ENCODE data around the gene MND1. TPM values are rescaled to one million over a fixed set of nuclear protein-coding genes. Genes with fewer than 3 reads are reported as not detected.

MND1 gene
- total RNA-seq, 1 donor from 2014 or later, result 74.6 TPM

- DNase-seq (ENCODE audit: low spot score), result no peak
- H3K27me3 ChIP-seq, result no peaks in the 10 kb centered on the region
- Mint-ChIP-seq H3K27ac (no peak overlapping the region), H3K4me1 (no peaks in the 10 kb centered on the region), H3K4me3 (no peak overlapping the region), H3K9me3 (no peaks in the 10 kb centered on the region), H3K36me3 (peaks cover 6% of the 10 kb centered on the region), H3K27me3 (ENCODE audit: insufficient read depth, low read depth) (no peaks in the 10 kb centered on the region)
- H3K4me3 ChIP-seq, result no peak overlapping the region
- H2AFZ ChIP-seq (replicated peaks), result no peak overlapping the region
- no peak overlapping the region for H3K27ac ChIP-seq
- no peaks in the 10 kb centered on the region for H4K20me1 ChIP-seq (ENCODE audit: low read depth)
- TF ChIP-seq EZH2 (IDR thresholded peaks at IDR 0.05) (no peak), EZH2phosphoT487 (IDR thresholded peaks at IDR 0.05) (no peak), CTCF (IDR thresholded peaks at IDR 0.05) (no peak)
- H3K4me2 ChIP-seq, result no peak overlapping the region
- H3K79me2 ChIP-seq (ENCODE audit: low read depth), result no peaks in the 10 kb centered on the region
- no peaks in the 10 kb centered on the region for H3K36me3 ChIP-seq
- H3F3A ChIP-seq (ENCODE audit: low read depth), result no peaks in the 10 kb centered on the region
- no peaks in the 10 kb centered on the region for H3K4me1 ChIP-seq
- no peak overlapping the region for H3K9ac ChIP-seq
- H3K9me3 ChIP-seq (ENCODE audit: low read depth), result no peaks in the 10 kb centered on the region
Observed at GRCh38 chr4:153399358-153399757, 54.9 kb downstream of the MND1 start.

GRCh38 chr4:153401501-153401900 is 57.0 kb downstream of the MND1 start:
- DNase-seq (ENCODE audit: low spot score), result no peak
- Histone ChIP-seq H3K4me3 (no peak overlapping the region), H3K36me3 (no peaks in the 10 kb centered on the region), H3F3A (ENCODE audit: low read depth) (no peaks in the 10 kb centered on the region), H3K79me2 (ENCODE audit: low read depth) (no peaks in the 10 kb centered on the region), H3K4me2 (no peak overlapping the region), H3K27me3 (no peaks in the 10 kb centered on the region), H3K9me3 (ENCODE audit: low read depth) (no peaks in the 10 kb centered on the region), H3K9ac (no peak overlapping the region), H4K20me1 (ENCODE audit: low read depth) (no peaks in the 10 kb centered on the region), H3K27ac (no peak overlapping the region), H3K4me1 (no peaks in the 10 kb centered on the region), H2AFZ (replicated peaks) (no peak overlapping the region)
- no peaks in the 10 kb centered on the region for H3K27me3 Mint-ChIP-seq (ENCODE audit: insufficient read depth, low read depth)
- no peak overlapping the region for H3K4me3 Mint-ChIP-seq
- H3K4me1 Mint-ChIP-seq, result no peaks in the 10 kb centered on the region
- peaks cover 3% of the 10 kb centered on the region for H3K9me3 Mint-ChIP-seq
- no peak overlapping the region for H3K27ac Mint-ChIP-seq
- peaks cover 15% of the 10 kb centered on the region for H3K36me3 Mint-ChIP-seq
- TF ChIP-seq CTCF (IDR thresholded peaks at IDR 0.05) (no peak), EZH2 (IDR thresholded peaks at IDR 0.05) (no peak), EZH2phosphoT487 (IDR thresholded peaks at IDR 0.05) (no peak)

GRCh38 chr4:153402366-153402765 is 57.9 kb downstream of the MND1 start:
- Histone ChIP-seq H3K79me2 (ENCODE audit: low read depth) (no peaks in the 10 kb centered on the region), H3K27me3 (no peaks in the 10 kb centered on the region), H3K4me2 (no peak overlapping the region), H3K4me3 (no peak overlapping the region), H3F3A (ENCODE audit: low read depth) (no peaks in the 10 kb centered on the region), H2AFZ (replicated peaks) (no peak overlapping the region), H3K27ac (no peak overlapping the region), H4K20me1 (ENCODE audit: low read depth) (no peaks in the 10 kb centered on the region), H3K9ac (no peak overlapping the region), H3K4me1 (no peaks in the 10 kb centered on the region), H3K9me3 (ENCODE audit: low read depth) (no peaks in the 10 kb centered on the region), H3K36me3 (no peaks in the 10 kb centered on the region)
- peaks cover 7% of the 10 kb centered on the region for H3K9me3 Mint-ChIP-seq
- TF ChIP-seq EZH2 (IDR thresholded peaks at IDR 0.05) (no peak), CTCF (IDR thresholded peaks at IDR 0.05) (no peak), EZH2phosphoT487 (IDR thresholded peaks at IDR 0.05) (no peak)
- H3K36me3 Mint-ChIP-seq, result peaks cover 20% of the 10 kb centered on the region
- DNase-seq (ENCODE audit: low spot score), result no peak
- no peak overlapping the region for H3K4me3 Mint-ChIP-seq
- no peaks in the 10 kb centered on the region for H3K4me1 Mint-ChIP-seq
- H3K27ac Mint-ChIP-seq, result no peak overlapping the region
- no peaks in the 10 kb centered on the region for H3K27me3 Mint-ChIP-seq (ENCODE audit: insufficient read depth, low read depth)

Data from neural progenitor cell (in vitro differentiated cells).